HG02840 (cell line): ENCODE measurements around the gene NNMT.

ENCODE experiments used
- ATAC-seq: cut with Tn5 transposase; IDR thresholded peaks from one replicate; pipeline ENCODE4 v1.9.1; 2021; ENCODE audit warnings: mild to moderate bottlenecking, moderate library complexity, moderate number of reproducible peaks; ENCODE audit not compliant: unreplicated experiment, low FRiP score

NNMT gene

DNA sequence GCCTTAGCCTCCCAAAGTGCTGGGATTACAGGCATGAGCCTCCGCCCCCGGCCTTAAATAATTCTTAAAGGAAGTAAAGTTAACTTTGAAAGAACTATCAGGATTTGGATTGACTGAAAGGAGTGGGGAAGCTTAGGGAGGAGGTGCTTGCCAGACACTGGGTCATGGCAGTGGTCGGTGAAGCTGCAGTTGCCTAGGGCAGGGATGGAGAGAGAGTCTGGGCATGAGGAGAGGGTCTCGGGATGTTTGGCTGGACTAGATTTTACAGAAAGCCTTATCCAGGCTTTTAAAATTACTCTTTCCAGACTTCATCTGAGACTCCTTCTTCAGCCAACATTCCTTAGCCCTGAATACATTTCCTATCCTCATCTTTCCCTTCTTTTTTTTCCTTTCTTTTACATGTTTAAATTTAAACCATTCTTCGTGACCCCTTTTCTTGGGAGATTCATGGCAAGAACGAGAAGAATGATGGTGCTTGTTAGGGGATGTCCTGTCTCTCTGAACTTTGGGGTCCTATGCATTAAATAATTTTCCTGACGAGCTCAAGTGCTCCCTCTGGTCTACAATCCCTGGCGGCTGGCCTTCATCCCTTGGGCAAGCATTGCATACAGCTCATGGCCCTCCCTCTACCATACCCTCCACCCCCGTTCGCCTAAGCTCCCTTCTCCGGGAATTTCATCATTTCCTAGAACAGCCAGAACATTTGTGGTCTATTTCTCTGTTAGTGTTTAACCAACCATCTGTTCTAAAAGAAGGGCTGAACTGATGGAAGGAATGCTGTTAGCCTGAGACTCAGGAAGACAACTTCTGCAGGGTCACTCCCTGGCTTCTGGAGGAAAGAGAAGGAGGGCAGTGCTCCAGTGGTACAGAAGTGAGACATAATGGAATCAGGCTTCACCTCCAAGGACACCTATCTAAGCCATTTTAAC is at the start of gene NNMT:
TSS of gene NNMT (plus strand) at position 724 of the 929 bp plus-strand sequence. CDS start at position 882, 158 bp downstream.
- no peak for ATAC-seq

DNA sequence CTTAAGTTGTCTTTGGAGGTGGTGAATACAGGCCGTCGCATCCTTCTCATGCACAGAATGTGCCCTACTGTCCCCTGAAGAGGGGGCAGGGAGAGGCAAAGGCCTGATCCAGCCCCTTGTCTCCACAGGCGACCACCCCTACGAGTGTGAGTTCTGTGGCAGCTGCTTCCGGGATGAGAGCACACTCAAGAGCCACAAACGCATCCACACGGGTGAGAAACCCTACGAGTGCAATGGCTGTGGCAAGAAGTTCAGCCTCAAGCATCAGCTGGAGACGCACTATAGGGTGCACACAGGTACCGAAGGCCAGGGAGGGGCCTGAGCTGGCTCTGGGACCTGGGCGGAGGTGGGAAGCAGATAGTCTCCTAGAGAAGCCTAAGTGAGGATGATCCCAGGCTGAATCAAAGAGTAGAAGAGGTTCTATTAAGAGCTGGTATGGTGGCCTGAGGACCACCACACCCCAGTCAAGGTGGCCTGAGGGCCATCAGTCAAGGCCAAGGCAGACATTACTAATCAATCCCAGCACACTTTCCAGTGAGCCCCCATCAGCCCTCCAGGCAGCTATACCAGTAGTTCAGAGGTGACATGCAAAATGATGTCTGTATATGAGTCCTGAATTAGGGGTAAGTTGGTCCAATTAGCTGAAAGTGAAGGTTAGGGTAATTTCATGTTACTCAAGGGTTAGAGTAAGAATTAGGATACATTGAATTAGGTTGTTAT is 49.0 kb upstream of the NNMT start:
- ATAC-seq = no peak

DNA sequence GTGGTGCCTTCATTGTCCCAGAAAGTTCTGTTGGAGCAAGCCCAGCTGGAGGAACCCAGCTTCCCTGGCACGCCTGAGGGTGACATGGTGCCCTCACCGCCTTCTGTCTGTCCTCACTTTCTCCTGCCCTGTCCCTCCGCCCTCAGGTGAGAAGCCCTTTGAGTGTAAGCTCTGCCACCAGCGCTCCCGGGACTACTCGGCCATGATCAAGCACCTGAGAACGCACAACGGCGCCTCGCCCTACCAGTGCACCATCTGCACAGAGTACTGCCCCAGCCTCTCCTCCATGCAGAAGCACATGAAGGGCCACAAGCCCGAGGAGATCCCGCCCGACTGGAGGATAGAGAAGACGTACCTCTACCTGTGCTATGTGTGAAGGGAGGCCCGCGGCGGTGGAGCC is 46.0 kb upstream of the NNMT start:
- ATAC-seq = no peak

DNA sequence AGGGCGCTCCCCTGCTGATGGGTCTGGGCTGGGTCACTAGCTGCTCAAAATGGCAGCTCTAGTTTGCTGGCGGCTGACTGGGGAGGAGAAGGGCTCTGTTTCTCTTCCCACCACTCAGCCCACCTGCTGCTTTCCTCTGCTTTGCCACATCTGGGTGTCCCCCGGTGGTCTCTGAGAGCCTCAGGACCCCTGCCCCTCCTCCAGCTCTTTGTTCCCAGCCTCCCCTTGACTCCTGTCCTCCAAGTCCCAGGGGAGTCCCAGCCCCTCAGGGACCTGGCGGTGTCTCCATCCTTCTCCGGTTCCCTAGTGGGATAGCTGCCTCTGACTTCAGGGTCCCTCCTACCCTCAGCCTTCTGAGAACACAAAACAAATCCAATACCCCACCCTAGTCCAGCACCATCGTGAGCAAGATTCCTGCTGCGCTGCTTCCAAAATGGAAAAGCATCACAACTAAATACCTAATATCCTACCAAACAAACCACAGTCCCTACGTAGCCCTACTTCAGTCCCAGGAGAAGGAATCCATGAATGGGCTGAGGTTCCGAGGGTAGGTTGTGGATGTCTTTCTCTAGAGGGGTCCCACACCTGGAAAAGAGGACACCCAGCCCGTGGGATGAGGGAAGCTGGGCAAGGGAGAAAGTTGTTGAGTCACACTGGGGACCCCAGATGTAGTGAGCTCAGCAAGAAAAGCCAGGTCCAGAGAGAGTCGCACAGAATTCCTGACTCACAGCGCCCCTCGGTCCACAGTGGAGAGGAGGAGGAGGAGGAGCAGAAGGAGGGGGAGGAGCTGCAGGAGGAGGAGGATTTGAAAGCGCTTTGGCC is 45.0 kb upstream of the NNMT start:
- no peak for ATAC-seq

DNA sequence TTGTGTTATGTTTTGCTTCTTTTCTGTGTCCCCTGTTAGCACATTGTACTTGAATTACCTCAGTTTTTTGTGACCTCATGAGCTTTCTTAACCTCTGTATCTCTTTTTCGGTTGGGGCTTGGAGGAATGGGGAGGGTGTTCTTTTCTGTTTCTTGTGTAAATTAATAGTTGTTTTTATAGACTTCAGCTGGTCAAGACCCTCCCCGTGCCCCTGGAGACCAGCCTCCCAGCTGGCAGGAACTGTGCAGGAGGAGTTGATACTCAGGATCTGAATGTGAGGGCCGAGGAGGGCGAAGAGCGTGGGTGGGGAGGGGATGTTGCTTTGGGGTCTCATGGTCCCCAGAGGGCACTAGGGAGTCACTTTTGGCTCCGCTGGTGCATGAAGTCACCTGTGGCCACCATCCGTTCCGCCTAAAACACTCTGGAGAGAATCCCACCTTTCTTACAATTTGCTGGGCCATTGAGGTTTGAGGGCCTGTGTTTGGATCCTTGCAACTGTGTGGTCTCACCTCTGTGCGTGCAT is 44.3 kb upstream of the NNMT start:
- no peak for ATAC-seq

DNA sequence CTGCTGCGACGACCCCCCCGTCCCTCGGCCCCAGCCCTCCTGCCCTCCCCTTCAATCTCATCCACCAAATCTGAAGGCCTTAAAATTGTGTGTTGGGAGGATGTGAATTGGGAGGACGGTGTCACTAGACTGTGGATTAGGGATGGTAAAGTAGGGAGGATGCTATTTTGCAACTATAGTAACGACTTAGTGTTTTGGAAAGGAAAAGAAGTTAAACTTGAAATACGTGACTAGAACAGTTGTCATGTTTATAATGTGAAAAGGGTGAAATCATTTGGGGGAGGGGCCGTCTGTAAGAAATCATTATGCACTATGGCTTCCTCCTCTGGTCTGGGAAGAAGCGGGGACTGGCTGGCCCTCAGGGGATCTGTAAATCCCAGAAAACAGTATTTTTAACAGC is 43.4 kb upstream of the NNMT start:
- no peak for ATAC-seq

DNA sequence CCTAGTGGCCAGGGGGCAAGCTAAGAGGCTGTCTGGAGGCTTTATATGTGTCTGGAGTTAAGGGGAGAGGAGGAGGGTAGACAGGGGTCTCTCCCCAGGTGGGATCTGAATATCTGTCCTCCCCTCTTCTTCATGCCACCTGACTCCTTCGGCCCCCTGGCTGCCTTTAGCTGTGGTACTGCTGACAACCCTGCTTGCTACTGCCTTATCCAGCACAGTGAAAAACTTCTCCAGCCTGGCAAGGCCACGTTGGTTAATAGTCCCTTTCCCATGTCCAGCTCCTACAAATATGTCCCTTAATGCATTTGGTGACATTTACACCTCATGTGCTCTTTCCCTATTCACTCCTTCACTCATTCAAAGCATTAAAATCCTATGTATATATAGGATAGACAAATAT is 42.4 kb upstream of the NNMT start:
- ATAC-seq = no peak

DNA sequence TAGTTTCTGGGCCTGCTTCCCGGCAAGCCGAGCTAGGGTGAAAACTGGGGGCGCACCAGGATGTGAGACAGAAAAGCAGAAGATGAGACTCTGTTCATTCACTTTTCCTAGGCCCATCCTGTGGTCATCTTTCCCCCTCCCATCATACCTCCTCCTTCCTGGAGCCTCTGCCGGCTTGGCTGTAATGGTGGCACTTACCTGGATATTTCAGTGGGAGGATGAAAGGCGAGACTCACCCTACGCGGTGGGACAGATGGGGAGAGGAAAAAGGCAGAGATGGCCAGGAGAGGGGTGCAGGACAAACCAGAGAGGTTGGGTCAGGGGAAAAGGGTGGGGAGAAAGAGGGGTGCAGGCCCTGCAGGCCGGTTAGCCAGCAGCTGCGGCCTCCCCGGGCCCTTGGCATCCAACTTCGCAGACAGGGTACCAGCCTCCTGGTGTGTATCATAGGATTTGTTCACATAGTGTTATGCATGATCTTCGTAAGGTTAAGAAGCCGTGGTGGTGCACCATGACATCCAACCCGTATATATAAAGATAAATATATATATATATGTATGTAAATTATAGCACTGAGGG is 41.5 kb upstream of the NNMT start:
- ATAC-seq = no peak

DNA sequence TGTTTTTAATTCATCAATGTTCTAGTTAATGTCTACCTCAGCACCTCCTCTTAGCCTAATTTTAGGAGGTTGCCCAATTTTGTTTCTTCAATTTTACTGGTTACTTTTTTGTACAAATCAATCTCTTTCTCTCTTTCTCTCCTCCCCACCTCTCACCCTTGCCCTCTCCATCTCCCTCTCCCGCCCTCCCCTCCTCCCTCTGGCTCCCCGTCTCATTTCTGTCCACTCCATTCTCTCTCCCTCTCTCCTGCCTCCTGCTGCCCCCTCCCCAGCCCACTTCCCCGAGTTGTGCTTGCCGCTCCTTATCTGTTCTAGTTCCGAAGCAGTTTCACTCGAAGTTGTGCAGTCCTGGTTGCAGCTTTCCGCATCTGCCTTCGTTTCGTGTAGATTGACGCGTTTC is 40.9 kb upstream of the NNMT start:
- ATAC-seq = no peak

DNA sequence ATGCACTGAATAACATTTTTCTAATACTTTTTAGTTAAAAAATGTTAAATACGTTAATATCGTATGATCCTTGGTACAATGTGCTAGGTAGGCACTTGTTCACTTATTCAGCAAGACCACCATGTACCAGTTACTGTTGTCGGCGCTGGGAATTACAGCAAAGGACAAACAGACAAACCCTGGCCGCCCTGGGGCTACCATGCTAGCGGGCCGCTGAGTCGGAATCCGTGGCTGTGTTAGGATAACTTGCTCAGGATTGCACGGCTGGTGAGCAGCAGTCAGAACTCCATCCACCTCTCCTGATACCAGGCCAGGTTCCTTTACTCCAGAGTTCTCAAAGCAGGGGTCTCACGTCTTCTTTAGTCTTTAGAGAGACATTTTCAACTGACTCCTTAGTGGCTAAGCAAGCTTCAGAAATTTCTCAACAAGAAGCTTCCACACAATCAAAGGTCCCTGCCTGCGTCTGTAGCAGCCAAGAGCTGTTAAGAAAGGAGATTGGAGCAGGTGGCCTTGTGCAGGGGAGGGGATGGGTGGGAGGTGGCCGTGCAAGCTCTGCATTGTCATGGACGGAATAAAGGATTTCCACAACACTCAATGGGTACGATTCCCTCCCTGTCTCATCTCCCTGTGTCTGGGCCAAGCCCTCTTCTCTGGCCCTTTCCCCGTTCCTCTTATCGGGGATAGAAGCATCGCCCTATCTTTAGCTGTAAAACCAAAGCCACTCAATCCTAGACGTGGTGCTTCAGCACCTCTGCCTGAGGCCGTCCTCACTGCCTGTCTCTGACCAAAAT is 39.8 kb upstream of the NNMT start:
- no peak for ATAC-seq

DNA sequence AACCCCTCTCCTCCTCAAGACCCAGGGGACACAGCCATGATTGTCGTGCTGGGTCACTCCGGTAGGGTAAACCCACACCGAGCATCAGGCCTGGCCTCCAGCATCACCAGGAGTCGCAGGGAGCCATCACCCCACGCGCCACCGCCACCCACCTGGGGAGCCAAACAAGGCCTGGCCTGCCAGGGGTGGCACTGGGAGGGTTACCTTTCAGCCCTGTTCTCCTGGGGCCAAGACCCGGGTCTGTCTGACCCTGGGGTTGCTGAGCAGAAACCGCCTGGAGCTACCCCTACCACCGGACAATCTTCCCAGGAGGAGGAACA is 39.3 kb upstream of the NNMT start:
- no peak for ATAC-seq

DNA sequence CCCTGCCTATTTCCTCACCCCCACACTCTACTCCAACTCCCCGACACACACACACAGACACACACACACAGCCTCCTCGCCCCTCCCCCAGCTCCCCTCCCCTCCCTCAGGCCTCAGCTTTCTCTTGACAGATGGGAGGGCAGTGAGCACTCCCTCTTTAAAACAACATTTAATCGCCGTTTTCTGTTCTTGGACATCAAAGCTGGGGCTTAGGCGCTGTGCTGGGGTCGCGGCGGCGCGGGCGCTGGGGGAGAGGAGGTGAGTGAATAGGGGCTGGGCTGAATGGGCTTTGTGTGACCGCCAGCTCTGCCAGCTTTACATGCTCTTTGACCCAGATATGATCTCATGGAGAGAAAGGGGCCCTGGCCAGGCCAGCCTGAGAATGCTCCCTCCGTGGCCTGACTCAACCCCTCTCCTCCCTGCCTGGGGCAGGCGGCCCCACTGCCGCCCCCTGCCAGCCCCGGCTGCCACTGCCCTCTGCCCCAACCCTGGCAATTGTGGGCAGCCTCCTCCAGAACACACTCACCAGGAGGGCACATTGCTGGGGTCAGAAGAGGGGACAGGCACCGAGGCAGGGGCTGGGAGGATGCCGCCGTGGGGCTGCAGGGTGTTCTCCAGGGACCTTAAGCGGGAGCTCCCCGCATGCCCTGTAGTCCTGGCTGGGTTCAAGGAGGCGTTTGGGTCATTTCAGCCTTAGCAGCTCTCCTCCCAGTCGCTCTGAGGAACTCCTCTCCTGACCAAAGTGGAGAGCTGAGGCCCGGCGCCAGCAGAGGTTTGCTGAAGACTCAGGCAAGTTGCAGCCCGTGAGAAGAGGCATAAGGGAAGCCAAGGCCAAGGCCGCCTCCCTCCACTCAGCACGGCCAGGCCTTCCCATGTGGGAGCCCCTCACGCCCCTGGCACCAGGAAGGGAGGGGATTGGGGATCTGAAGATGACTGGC is 38.3 kb upstream of the NNMT start:
- ATAC-seq = no peak

DNA sequence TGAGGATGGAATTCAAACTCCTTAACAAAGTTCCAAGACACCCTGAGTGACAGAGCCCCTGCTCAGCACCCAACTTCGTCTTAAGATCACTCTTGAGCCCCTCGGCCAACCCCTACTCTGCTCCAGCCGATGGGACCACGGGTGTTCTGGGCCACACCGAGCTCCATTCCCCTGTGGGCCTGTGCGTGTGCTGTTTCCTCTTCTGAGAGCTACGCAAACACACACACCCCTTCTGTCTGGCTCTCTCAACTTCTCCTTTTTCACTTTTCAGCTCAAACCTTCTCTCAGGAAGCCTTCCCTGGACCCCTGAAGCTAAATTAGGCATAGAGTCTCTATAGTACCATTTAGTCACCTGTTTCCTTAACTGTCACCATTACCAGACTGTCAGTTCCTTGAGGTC is 37.5 kb upstream of the NNMT start:
- no peak for ATAC-seq

DNA sequence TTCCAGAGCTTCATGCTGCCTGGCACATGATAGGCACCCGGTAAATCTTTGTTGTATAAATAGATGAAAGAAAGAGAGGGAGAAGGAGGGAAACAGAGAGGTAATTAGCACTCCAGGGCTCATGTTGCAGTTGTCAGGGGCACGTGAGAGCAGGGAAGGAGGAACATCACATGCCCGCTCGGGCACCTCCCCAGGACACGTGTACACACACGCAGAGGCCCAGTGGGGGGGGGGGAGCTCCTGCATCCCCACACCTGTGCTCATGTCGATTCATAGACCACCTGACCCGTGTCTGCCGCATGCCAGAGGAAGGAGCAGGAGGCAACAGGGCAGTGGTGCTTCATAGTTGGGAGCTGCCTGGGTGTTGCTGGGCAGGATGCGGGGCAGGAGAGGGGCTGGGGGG is 37.1 kb upstream of the NNMT start:
- ATAC-seq = no peak

DNA sequence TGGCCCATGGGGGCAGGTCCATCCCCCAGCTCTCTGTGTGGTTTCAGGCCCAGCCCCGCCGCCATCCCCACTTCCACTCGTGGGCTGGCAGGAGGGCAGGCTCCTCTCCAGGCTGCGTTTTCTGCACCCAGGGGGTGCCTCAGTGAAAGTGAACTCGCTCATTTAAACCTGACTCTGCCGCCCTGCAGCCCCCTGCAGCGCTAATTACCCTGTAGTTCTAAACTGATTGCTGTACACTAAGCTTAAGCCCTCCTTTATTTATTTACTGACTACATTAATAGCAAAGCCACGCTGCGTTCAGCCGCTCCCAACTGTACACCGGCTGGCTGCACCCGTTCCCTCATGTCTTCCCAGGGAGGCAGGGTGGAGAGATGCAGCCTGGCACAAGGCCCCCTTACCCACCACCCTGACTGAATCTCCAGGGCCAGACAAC is 36.6 kb upstream of the NNMT start:
- ATAC-seq = no peak

DNA sequence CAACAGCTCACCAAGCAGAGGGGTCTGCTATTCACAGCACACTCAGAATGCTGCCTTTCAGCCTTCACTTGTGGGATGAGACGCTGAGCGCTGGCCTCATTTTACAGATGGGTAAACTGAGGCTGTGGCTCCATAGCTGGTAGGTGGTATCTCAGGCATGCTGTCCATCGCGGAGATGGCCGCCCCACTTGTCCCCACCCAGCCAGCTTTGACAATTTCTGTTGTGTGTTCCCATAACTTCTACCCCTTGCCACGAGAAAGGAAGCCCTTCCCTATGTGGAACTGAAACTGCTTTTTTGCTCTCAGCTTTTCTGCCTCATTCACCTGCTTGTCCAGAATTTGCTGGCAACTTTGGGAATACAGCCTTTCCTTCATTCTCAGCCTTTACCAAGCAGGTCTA is 36.1 kb upstream of the NNMT start:
- ATAC-seq = no peak

DNA sequence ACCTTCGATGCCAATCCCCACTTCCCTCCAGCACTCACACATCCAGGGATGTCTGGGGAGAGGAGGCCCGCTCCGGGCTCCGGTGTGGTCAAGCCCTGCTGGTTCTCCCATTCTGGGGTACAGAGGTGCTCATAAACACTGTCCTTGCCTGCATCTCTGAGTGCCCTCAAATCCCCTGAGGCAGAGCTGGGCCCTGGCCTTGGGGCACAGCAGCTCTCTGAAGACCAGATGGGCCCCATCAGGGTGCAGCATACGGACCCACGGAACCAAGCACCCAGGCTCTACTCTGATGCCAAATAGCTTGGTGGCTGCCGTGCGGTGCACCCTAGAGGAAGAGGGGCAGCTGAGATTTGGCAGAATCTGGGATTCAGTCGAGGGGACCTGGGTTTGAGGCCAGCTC is 35.7 kb upstream of the NNMT start:
- ATAC-seq = no peak

DNA sequence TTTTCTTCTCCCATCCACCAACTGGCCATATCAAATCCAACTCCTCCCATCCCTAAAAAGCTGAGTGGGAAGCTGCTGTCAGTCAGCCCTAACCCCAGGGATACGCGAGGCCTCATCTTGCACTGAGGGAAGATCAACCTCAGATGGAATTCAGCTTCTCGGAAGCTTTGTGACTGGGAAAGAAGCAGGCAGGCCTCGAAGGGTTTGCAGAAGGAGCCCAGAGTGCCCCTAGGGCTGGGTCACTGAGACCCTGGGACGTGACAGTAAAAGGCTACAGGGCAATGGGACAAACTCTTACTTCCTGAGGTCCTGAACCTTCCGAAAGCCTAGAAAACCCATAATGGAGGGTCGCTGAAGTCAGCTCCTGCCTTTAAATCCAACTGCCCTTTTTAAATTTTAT is 34.4 kb upstream of the NNMT start:
- no peak for ATAC-seq
